Erythroblast (primary cell): ENCODE data around the gene ATP1A3.

Experiments
- GATA1 ChIP-seq: IDR thresholded peaks from 2 replicates; pipeline ENCODE4 v1.6.1; 2011; ENCODE audit warnings: low read depth, mild to moderate bottlenecking, control low read depth, low read length, moderate library complexity
- POLR2A ChIP-seq: IDR thresholded peaks from 2 replicates; pipeline ENCODE4 v1.6.1; 2011; ENCODE audit warnings: mild to moderate bottlenecking, low read length

DNA sequence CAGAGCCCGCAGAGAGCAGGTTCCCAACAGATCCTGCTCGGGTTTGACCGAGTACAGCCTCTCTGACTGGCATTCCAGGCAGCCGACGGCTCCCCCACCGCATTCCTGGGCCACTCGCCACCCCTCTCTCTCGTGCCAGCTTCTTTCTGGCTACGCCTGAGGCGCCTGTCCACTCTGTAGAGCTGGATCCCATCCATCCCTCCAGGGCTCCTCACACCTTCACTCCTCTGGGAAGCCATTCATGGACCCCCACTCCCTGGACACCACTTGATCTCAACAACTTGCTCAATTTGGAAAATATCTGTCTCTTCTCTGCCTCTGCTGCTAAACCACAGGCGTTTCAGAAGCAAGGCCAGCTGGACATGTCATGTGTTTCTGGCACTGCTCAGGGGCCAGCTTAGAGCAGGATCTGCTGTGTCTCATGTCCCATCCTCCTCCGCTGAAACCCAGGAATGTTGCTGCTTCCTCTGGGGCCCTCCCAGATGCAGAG, 30.6 kb upstream of the ATP1A3 start:
- TF ChIP-seq GATA1: no peak
- TF ChIP-seq POLR2A: no peak
